ENCODE data around the gene ATPAF2.

GRCh38 chr17:18055597-18055996 lies 16.6 kb upstream of the ATPAF2 start:
- TF ChIP-seq CTCF (IDR thresholded peaks at IDR 0.05) (no peak), POLR2A (IDR thresholded peaks at IDR 0.05) (no peak)
